OCI-LY1 (cell line): ENCODE measurements around the gene BZW1.

Source experiments
- EZH2 ChIP-seq: fragments of 200-600 bp; sonication (generic), shearing (Covaris generic); IDR thresholded peaks from 2 replicates; pipeline ENCODE4 v1.8.0; 2017; ENCODE audit warnings: borderline replicate concordance, mixed run types, mild to moderate bottlenecking, antibody characterized with exemption, low read length, moderate library complexity, mixed read lengths
- TF ChIP-seq, protein P1 (sequence below): fragments of 200-600 bp; sonication (generic), shearing (Covaris generic); IDR thresholded peaks from 2 replicates; pipeline ENCODE4 v1.5.1; 2017; ENCODE audit warnings: mild to moderate bottlenecking, antibody characterized with exemption, low read length, moderate library complexity, mixed read lengths

GRCh38 chr2:200777275-200777674 lies 34.4 kb upstream of the BZW1 start:
- TF ChIP-seq, protein P1, sequence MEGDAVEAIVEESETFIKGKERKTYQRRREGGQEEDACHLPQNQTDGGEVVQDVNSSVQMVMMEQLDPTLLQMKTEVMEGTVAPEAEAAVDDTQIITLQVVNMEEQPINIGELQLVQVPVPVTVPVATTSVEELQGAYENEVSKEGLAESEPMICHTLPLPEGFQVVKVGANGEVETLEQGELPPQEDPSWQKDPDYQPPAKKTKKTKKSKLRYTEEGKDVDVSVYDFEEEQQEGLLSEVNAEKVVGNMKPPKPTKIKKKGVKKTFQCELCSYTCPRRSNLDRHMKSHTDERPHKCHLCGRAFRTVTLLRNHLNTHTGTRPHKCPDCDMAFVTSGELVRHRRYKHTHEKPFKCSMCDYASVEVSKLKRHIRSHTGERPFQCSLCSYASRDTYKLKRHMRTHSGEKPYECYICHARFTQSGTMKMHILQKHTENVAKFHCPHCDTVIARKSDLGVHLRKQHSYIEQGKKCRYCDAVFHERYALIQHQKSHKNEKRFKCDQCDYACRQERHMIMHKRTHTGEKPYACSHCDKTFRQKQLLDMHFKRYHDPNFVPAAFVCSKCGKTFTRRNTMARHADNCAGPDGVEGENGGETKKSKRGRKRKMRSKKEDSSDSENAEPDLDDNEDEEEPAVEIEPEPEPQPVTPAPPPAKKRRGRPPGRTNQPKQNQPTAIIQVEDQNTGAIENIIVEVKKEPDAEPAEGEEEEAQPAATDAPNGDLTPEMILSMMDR, result no peak
- TF ChIP-seq EZH2, result no peak
